ENCODE results near the gene MEGF9. TPM values are rescaled to one million over a fixed set of nuclear protein-coding genes. Genes with fewer than 3 reads are reported as not detected.

MEGF9 gene
- total RNA-seq, 2 experiments from 2014 or later: 6.3 to 6.7 TPM

- no peaks in the 10 kb centered on the region for H3K36me3 Mint-ChIP-seq (ENCODE audit: low read depth)
- no peak overlapping the region for H3K27ac Mint-ChIP-seq
- CTCF ChIA-PET: interaction anchor here (0.6 to 1.5 kb wide), 8 partner anchors 13 to 343 kb away, joined by 3 to 4 read pairs (median 3); no protein-coding TSS in a partner anchor
- DNase-seq (no peak), ATAC-seq (no peak)
- H3K4me1 Mint-ChIP-seq (ENCODE audit: low read depth): peaks cover 21% of the 10 kb centered on the region
- H3K4me3 Mint-ChIP-seq: no peak overlapping the region
- no peaks in the 10 kb centered on the region for H3K9me3 Mint-ChIP-seq (ENCODE audit: insufficient read depth)
- no peaks in the 10 kb centered on the region for H3K27me3 Mint-ChIP-seq (ENCODE audit: low read depth)
- POLR2A ChIA-PET: interaction anchor here (0.6 kb wide), 1 partner anchor 496 kb away, joined by 3 read pairs; no protein-coding TSS in a partner anchor
Measured at GRCh38 chr9:120730654-120731514, 16.6 kb upstream of the MEGF9 start.

GRCh38 chr9:120729791-120730241 lies 15.5 kb upstream of the MEGF9 start:
- Mint-ChIP-seq H3K27me3 (ENCODE audit: low read depth) (no peaks in the 10 kb centered on the region), H3K4me3 (no peak overlapping the region), H3K9me3 (ENCODE audit: insufficient read depth) (no peaks in the 10 kb centered on the region), H3K36me3 (ENCODE audit: low read depth) (no peaks in the 10 kb centered on the region), H3K27ac (no peak overlapping the region), H3K4me1 (ENCODE audit: low read depth) (peaks cover 19% of the 10 kb centered on the region)
- CTCF ChIA-PET: interaction anchor here (0.7 to 1.5 kb wide), 7 partner anchors 14 to 344 kb away, joined by 3 to 6 read pairs (median 3); no protein-coding TSS in a partner anchor
- no peak for ATAC-seq
- DNase-seq: no peak
- POLR2A ChIA-PET: no interaction called here

- peaks cover 16% of the 10 kb centered on the region for H3K4me1 Mint-ChIP-seq (ENCODE audit: low read depth)
- CTCF ChIA-PET: no interaction called here
- H3K9me3 Mint-ChIP-seq (ENCODE audit: insufficient read depth): no peaks in the 10 kb centered on the region
- DNase-seq (no peak), ATAC-seq (no peak)
- POLR2A ChIA-PET: no interaction called here
- no peak overlapping the region for H3K27ac Mint-ChIP-seq
- H3K36me3 Mint-ChIP-seq (ENCODE audit: low read depth): no peaks in the 10 kb centered on the region
- H3K4me3 Mint-ChIP-seq: no peak overlapping the region
- H3K27me3 Mint-ChIP-seq (ENCODE audit: low read depth): no peaks in the 10 kb centered on the region
Measured at GRCh38 chr9:120726484-120726883, 12.2 kb upstream of the MEGF9 start.

GRCh38 chr9:120725907-120726306 lies 11.6 kb upstream of the MEGF9 start:
- DNase-seq: no peak
- Mint-ChIP-seq H3K9me3 (ENCODE audit: insufficient read depth) (no peaks in the 10 kb centered on the region), H3K36me3 (ENCODE audit: low read depth) (no peaks in the 10 kb centered on the region), H3K27ac (no peak overlapping the region), H3K4me1 (ENCODE audit: low read depth) (peaks cover 16% of the 10 kb centered on the region), H3K27me3 (ENCODE audit: low read depth) (no peaks in the 10 kb centered on the region), H3K4me3 (no peak overlapping the region)
- no peak for ATAC-seq
- ChIA-PET POLR2A (no interaction called here), CTCF (no interaction called here)

GRCh38 chr9:120724757-120725400 lies 10.6 kb upstream of the MEGF9 start:
- H3K27ac Mint-ChIP-seq: no peak overlapping the region
- CTCF ChIA-PET: interaction anchor here (1.5 kb wide), 1 partner anchor 10 kb away, joined by 3 read pairs; no protein-coding TSS in a partner anchor
- DNase-seq (no peak), ATAC-seq (no peak)
- POLR2A ChIA-PET: no interaction called here
- peaks cover 16% of the 10 kb centered on the region for H3K4me1 Mint-ChIP-seq (ENCODE audit: low read depth)
- H3K36me3 Mint-ChIP-seq (ENCODE audit: low read depth): no peaks in the 10 kb centered on the region
- no peak overlapping the region for H3K4me3 Mint-ChIP-seq
- no peaks in the 10 kb centered on the region for H3K9me3 Mint-ChIP-seq (ENCODE audit: insufficient read depth)
- no peaks in the 10 kb centered on the region for H3K27me3 Mint-ChIP-seq (ENCODE audit: low read depth)

- no peak for ATAC-seq
- Mint-ChIP-seq H3K27me3 (ENCODE audit: low read depth) (no peaks in the 10 kb centered on the region), H3K4me1 (ENCODE audit: low read depth) (peaks cover 12% of the 10 kb centered on the region), H3K27ac (no peak overlapping the region), H3K36me3 (ENCODE audit: low read depth) (no peaks in the 10 kb centered on the region), H3K4me3 (no peak overlapping the region), H3K9me3 (ENCODE audit: insufficient read depth) (no peaks in the 10 kb centered on the region)
- DNase-seq: no peak
- ChIA-PET CTCF (no interaction called here), POLR2A (no interaction called here)
Measured at GRCh38 chr9:120723565-120723964, 9.3 kb upstream of the MEGF9 start.

GRCh38 chr9:120720404-120720803 lies 6.1 kb upstream of the MEGF9 start:
- Mint-ChIP-seq H3K27ac (no peak overlapping the region), H3K9me3 (ENCODE audit: insufficient read depth) (no peaks in the 10 kb centered on the region), H3K4me3 (no peak overlapping the region), H3K4me1 (ENCODE audit: low read depth) (no peaks in the 10 kb centered on the region), H3K27me3 (ENCODE audit: low read depth) (no peaks in the 10 kb centered on the region), H3K36me3 (ENCODE audit: low read depth) (no peaks in the 10 kb centered on the region)
- POLR2A ChIA-PET: no interaction called here
- CTCF ChIA-PET: no interaction called here
- DNase-seq: no peak
- ATAC-seq: no peak

- Mint-ChIP-seq H3K27ac (no peak overlapping the region), H3K4me1 (ENCODE audit: low read depth) (peaks cover 7% of the 10 kb centered on the region), H3K4me3 (no peak overlapping the region), H3K36me3 (ENCODE audit: low read depth) (no peaks in the 10 kb centered on the region), H3K9me3 (ENCODE audit: insufficient read depth) (no peaks in the 10 kb centered on the region), H3K27me3 (ENCODE audit: low read depth) (no peaks in the 10 kb centered on the region)
- no peak for DNase-seq
- CTCF ChIA-PET: interaction anchor here (1.2 to 2.7 kb wide), 2 partner anchors 38 to 98 kb away, joined by 6 to 9 read pairs; no protein-coding TSS in a partner anchor
- no peak for ATAC-seq
- POLR2A ChIA-PET: no interaction called here
Measured at GRCh38 chr9:120718316-120718715, 4.0 kb upstream of the MEGF9 start.

- no peak for DNase-seq
- Mint-ChIP-seq H3K4me1 (ENCODE audit: low read depth) (peaks cover 18% of the 10 kb centered on the region), H3K4me3 (no peak overlapping the region), H3K9me3 (ENCODE audit: insufficient read depth) (no peaks in the 10 kb centered on the region), H3K27me3 (ENCODE audit: low read depth) (no peaks in the 10 kb centered on the region), H3K27ac (no peak overlapping the region), H3K36me3 (ENCODE audit: low read depth) (no peaks in the 10 kb centered on the region)
- POLR2A ChIA-PET: interaction anchor here (0.6 to 0.8 kb wide), 2 partner anchors 100 to 364 kb away, joined by 3 read pairs; no protein-coding TSS in a partner anchor
- no peak for ATAC-seq
- CTCF ChIA-PET: interaction anchor here (1.2 to 2.7 kb wide), 2 partner anchors 39 to 97 kb away, joined by 6 to 9 read pairs; no protein-coding TSS in a partner anchor
Measured at GRCh38 chr9:120717176-120717575, 2.9 kb upstream of the MEGF9 start.

GRCh38 chr9:120716483-120716882 lies 2.2 kb upstream of the MEGF9 start:
- ATAC-seq (no peak), DNase-seq (no peak)
- no peaks in the 10 kb centered on the region for H3K36me3 Mint-ChIP-seq (ENCODE audit: low read depth)
- CTCF ChIA-PET: interaction anchor here (2.7 kb wide), 1 partner anchor 40 kb away, joined by 9 read pairs; no protein-coding TSS in a partner anchor
- H3K9me3 Mint-ChIP-seq (ENCODE audit: insufficient read depth): no peaks in the 10 kb centered on the region
- no peak overlapping the region for H3K4me3 Mint-ChIP-seq
- H3K27ac Mint-ChIP-seq: no peak overlapping the region
- POLR2A ChIA-PET: interaction anchor here (0.8 kb wide), 1 partner anchor 365 kb away, joined by 3 read pairs; no protein-coding TSS in a partner anchor
- no peaks in the 10 kb centered on the region for H3K27me3 Mint-ChIP-seq (ENCODE audit: low read depth)
- H3K4me1 Mint-ChIP-seq (ENCODE audit: low read depth): peaks cover 24% of the 10 kb centered on the region

GRCh38 chr9:120715389-120715924 lies 1.2 kb upstream of the MEGF9 start:
- no peaks in the 10 kb centered on the region for H3K9me3 Mint-ChIP-seq (ENCODE audit: insufficient read depth)
- H3K36me3 Mint-ChIP-seq (ENCODE audit: low read depth): no peaks in the 10 kb centered on the region
- ChIA-PET POLR2A (interaction anchor here (1.2 kb wide), 1 partner anchor 406 kb away, joined by 3 read pairs; no protein-coding TSS in a partner anchor), CTCF (interaction anchor here (1.2 to 1.5 kb wide), 3 partner anchors 9 to 344 kb away, joined by 3 to 6 read pairs (median 3); no protein-coding TSS in a partner anchor)
- H3K4me3 Mint-ChIP-seq: peak overlapping the region; percentile 78
- no peak for ATAC-seq
- no peaks in the 10 kb centered on the region for H3K27me3 Mint-ChIP-seq (ENCODE audit: low read depth)
- peaks cover 34% of the 10 kb centered on the region for H3K4me1 Mint-ChIP-seq (ENCODE audit: low read depth)
- H3K27ac Mint-ChIP-seq: no peak overlapping the region
- DNase-seq: no peak
